Measurements from ENCODE around the gene ANKRD23. TPM values are rescaled to one million over a fixed set of nuclear protein-coding genes. Genes with fewer than 3 reads are reported as not detected.

ANKRD23 gene
- total and polyA plus RNA-seq, 2 of the 4 experiments (the other 2 are of a cell fraction): 0.54 to 1.5 TPM

GRCh38 chr2:96844405-96844808 is 586 bp upstream of the ANKRD23 start:
- no peak overlapping the region for H3K27ac ChIP-seq (ENCODE audit: insufficient read depth, low read length)
- no peak for TF ChIP-seq FOS (IDR thresholded peaks at IDR 0.05; ENCODE audit: low read depth, low read length)
- TF ChIP-seq NFE2L2 (IDR thresholded peaks at IDR 0.05; ENCODE audit: low read depth, low read length): no peak
- no peak for TF ChIP-seq CEBPB (IDR thresholded peaks at IDR 0.05; ENCODE audit: low read depth, low read length)
- TF ChIP-seq RCOR1 (IDR thresholded peaks at IDR 0.05; ENCODE audit: insufficient replicate concordance, low read length): no peak
- TF ChIP-seq BHLHE40 (IDR thresholded peaks at IDR 0.05; ENCODE audit: low read depth, low read length): no peak
- TF ChIP-seq POLR2A (IDR thresholded peaks at IDR 0.05; ENCODE audit: low read depth, low read length): no peak
- no peak for TF ChIP-seq MAFK (IDR thresholded peaks at IDR 0.05; ENCODE audit: low read depth, low read length)
- TF ChIP-seq RFX5 (IDR thresholded peaks at IDR 0.05; ENCODE audit: low read depth, low read length): no peak
- no peak for TF ChIP-seq ELK1 (IDR thresholded peaks at IDR 0.05; ENCODE audit: borderline replicate concordance, low read depth, low read length)
- no peak for TF ChIP-seq RAD21 (IDR thresholded peaks at IDR 0.05; ENCODE audit: low read length)
- no peak for TF ChIP-seq MXI1 (IDR thresholded peaks at IDR 0.05; ENCODE audit: borderline replicate concordance, low read depth, low read length)
- H2BK5ac ChIP-seq (ENCODE audit: low read depth, low read length, poor library complexity, severe bottlenecking): no peak overlapping the region
- H3K4me2 ChIP-seq (ENCODE audit: low read depth, low read length): no peak overlapping the region
- no peaks in the 10 kb centered on the region for H3K27me3 ChIP-seq (ENCODE audit: control insufficient read depth, insufficient read depth, low read length)
- peaks cover 11% of the 10 kb centered on the region for H3K36me3 ChIP-seq (ENCODE audit: control insufficient read depth, insufficient read depth, low read length)
- no peaks in the 10 kb centered on the region for H3K9me1 ChIP-seq (ENCODE audit: insufficient read depth, low read length)
- no peak overlapping the region for H3K9ac ChIP-seq (ENCODE audit: low read depth, low read length)
- H3K79me1 ChIP-seq (ENCODE audit: low read depth in 1 of 2, low read length in 2 of 2): no peaks in the 10 kb centered on the region
- no peak overlapping the region for H3K23ac ChIP-seq (ENCODE audit: low read depth, low read length)
- DNase-seq: no peak
- H4K8ac ChIP-seq (ENCODE audit: low read depth in 2 of 2, low read length in 2 of 2): no peak overlapping the region
- H3K4ac ChIP-seq (ENCODE audit: low read depth, low read length): no peak overlapping the region
- no TSS peak for BruUV-seq (replicated peaks)
- no peak overlapping the region for H2BK20ac ChIP-seq (ENCODE audit: low read depth, low read length)
- no peaks in the 10 kb centered on the region; the same call in 1 of the 2 replicates for H4K20me1 ChIP-seq (ENCODE audit: insufficient read depth, low read length)
- no peak overlapping the region for H4K91ac ChIP-seq (ENCODE audit: insufficient read depth, low read depth, low read length)
- H3K4me1 ChIP-seq (ENCODE audit: control insufficient read depth, insufficient read depth, low read length): no peaks in the 10 kb centered on the region
- no peak overlapping the region for H2AFZ ChIP-seq (replicated peaks; ENCODE audit: low read length, poor library complexity)
- ChIA-PET CTCF (no interaction called here), POLR2A (ENCODE audit: unreplicated experiment) (no interaction called here)
- no peaks in the 10 kb centered on the region for H3K9me3 ChIP-seq (ENCODE audit: control insufficient read depth, insufficient read depth, low read length)
- no peak overlapping the region for H3K56ac ChIP-seq (ENCODE audit: extremely low read depth, insufficient read depth, low read length)
- H2AK9ac ChIP-seq (replicated peaks; ENCODE audit: low read depth, low read length, poor library complexity): no peak overlapping the region
- no peak overlapping the region for H2BK120ac ChIP-seq (ENCODE audit: low read depth, low read length)
- no peak overlapping the region for H3K18ac ChIP-seq (ENCODE audit: low read depth, low read length)
- intact Hi-C loops (cut with micrococcal nuclease) (no loop called here), dilution Hi-C loops (cut with HindIII; ENCODE audit: low sequenced_read_pairs, unreplicated experiment) (no loop called here), in situ Hi-C loops (cut with MboI; ENCODE audit: low sequenced_read_pairs) (no loop called here)
- no peak overlapping the region for H2BK15ac ChIP-seq (ENCODE audit: low read depth, low read length)
- H4K5ac ChIP-seq (ENCODE audit: low read depth, low read length): no peak overlapping the region
- H3K4me3 ChIP-seq (ENCODE audit: insufficient read depth, low read depth, low read length): no peak overlapping the region
- H3K14ac ChIP-seq (replicated peaks; ENCODE audit: low read depth, low read length): no peak overlapping the region
- 75% methylated on average over 5 of the region's 17 CpGs; no CpG with 5 or more reads in 1 of the 2 experiments for WGBS, 2 experiments (ENCODE audit: extremely low coverage in 2 of 2, insufficient read length in 1 of 2)
- H2AK5ac ChIP-seq (ENCODE audit: low read depth, low read length): no peak overlapping the region
- ATAC-seq (ENCODE audit: low read depth): no peak

Measured in IMR-90 (cell line).